Measurements from ENCODE around the gene PTGFRN. TPM values are rescaled to one million over a fixed set of nuclear protein-coding genes. Genes with fewer than 3 reads are reported as not detected.

Gene PTGFRN
- polyA plus RNA-seq, 1 donor from 2014 or later = 20.1 TPM

DNA sequence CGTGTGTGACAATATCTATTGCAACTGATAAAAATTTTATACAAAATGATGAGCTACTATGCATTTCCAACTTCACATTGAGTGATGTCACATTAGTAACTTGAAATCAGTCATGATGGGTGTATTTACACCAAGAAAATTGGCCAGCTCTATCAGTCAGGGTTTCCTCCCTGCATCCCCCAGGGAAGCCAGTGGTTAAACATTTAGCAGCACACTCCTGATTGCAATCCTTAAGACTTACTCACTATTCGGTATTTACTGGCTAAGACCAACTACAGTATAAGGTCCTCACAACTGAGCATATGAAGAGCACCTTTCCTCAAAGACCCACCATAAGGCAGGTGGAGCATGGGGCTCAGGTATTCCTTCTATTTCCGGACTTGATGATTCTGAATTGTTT, 41.3 kb upstream of the PTGFRN start:
- Histone ChIP-seq H3K4me3 (ENCODE audit: low read length) (no peak overlapping the region), H4K20me1 (ENCODE audit: insufficient read depth) (no peaks in the 10 kb centered on the region), H3F3A (ENCODE audit: insufficient read depth, low read length, poor library complexity, severe bottlenecking) (no peaks in the 10 kb centered on the region), H3K9me2 (ENCODE audit: insufficient read depth, low read length) (no peaks in the 10 kb centered on the region), H3K9ac (ENCODE audit: low read length) (no peak overlapping the region), H3K79me2 (replicated peaks; ENCODE audit: insufficient read depth, low read length) (no peaks in the 10 kb centered on the region), H3K9me3 (ENCODE audit: low read length) (no peaks in the 10 kb centered on the region), H3K27ac (ENCODE audit: low read length) (no peak overlapping the region), H3K4me2 (ENCODE audit: low read length) (no peak overlapping the region), H3K27me3 (ENCODE audit: insufficient read depth, low read depth, low read length) (no peaks in the 10 kb centered on the region), H2AFZ (ENCODE audit: low read depth, low read length) (no peak overlapping the region), H3K36me3 (ENCODE audit: insufficient read depth, low read length) (no peaks in the 10 kb centered on the region)
- no peak for TF ChIP-seq POLR2AphosphoS5 (IDR thresholded peaks at IDR 0.05)

DNA sequence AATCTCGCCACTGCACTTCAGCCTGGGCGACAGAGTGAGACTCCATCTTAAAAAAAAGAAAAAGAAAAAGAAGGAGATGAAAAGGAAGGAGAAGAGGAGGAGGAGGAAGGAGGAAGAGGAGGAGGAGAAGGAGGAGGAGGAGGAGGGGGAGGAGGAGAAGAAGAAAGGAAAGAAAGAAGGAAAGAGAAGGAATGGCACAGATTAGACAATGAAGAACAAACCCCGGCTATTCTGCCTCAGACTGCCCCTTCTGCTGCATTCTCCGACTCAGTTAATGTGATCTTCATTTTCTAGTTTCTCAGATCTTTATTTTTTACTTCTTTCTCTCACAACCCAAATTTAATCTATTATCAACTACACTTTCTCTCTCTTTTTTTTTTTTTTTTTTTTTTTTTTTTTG, 40.1 kb upstream of the PTGFRN start:
- Histone ChIP-seq H3K79me2 (replicated peaks; ENCODE audit: insufficient read depth, low read length) (no peaks in the 10 kb centered on the region), H3K27ac (ENCODE audit: low read length) (no peak overlapping the region), H3K9me2 (ENCODE audit: insufficient read depth, low read length) (no peaks in the 10 kb centered on the region), H3K4me3 (ENCODE audit: low read length) (no peak overlapping the region), H3K36me3 (ENCODE audit: insufficient read depth, low read length) (no peaks in the 10 kb centered on the region), H3K9ac (ENCODE audit: low read length) (no peak overlapping the region), H2AFZ (ENCODE audit: low read depth, low read length) (no peak overlapping the region), H4K20me1 (ENCODE audit: insufficient read depth) (no peaks in the 10 kb centered on the region), H3K4me2 (ENCODE audit: low read length) (no peak overlapping the region), H3K9me3 (ENCODE audit: low read length) (no peaks in the 10 kb centered on the region), H3K27me3 (ENCODE audit: insufficient read depth, low read depth, low read length) (no peaks in the 10 kb centered on the region), H3F3A (ENCODE audit: insufficient read depth, low read length, poor library complexity, severe bottlenecking) (no peaks in the 10 kb centered on the region)
- no peak for TF ChIP-seq POLR2AphosphoS5 (IDR thresholded peaks at IDR 0.05)

DNA sequence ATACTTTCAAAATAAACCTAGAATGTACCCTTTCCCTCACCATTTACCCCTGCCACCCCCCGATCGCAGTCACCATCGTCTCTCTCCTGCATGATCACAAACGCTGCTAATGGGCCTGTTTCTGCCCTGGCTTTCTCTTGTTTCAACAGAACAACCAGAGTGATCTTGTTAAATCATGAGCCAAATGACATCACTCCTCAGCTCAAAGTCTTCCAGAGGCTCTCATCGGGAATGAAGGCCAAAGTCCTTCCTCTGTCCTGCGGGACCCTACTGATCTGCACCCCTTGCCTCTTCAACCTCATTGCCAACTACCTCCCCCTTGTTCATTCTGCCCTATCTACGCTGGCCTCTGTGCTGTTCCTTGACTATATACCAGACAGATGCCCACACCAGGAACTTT, 39.4 kb upstream of the PTGFRN start:
- TF ChIP-seq, protein P1, sequence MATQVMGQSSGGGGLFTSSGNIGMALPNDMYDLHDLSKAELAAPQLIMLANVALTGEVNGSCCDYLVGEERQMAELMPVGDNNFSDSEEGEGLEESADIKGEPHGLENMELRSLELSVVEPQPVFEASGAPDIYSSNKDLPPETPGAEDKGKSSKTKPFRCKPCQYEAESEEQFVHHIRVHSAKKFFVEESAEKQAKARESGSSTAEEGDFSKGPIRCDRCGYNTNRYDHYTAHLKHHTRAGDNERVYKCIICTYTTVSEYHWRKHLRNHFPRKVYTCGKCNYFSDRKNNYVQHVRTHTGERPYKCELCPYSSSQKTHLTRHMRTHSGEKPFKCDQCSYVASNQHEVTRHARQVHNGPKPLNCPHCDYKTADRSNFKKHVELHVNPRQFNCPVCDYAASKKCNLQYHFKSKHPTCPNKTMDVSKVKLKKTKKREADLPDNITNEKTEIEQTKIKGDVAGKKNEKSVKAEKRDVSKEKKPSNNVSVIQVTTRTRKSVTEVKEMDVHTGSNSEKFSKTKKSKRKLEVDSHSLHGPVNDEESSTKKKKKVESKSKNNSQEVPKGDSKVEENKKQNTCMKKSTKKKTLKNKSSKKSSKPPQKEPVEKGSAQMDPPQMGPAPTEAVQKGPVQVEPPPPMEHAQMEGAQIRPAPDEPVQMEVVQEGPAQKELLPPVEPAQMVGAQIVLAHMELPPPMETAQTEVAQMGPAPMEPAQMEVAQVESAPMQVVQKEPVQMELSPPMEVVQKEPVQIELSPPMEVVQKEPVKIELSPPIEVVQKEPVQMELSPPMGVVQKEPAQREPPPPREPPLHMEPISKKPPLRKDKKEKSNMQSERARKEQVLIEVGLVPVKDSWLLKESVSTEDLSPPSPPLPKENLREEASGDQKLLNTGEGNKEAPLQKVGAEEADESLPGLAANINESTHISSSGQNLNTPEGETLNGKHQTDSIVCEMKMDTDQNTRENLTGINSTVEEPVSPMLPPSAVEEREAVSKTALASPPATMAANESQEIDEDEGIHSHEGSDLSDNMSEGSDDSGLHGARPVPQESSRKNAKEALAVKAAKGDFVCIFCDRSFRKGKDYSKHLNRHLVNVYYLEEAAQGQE (IDR thresholded peaks at IDR 0.05; ENCODE audit: borderline replicate concordance) = no peak
- TF ChIP-seq POLR2AphosphoS5 (IDR thresholded peaks at IDR 0.05) = no peak
- no peak for TF ChIP-seq RAD21 (conservative IDR thresholded peaks at IDR 0.05)
- no peak for TF ChIP-seq EZH2 (IDR thresholded peaks at IDR 0.05; ENCODE audit: borderline replicate concordance, insufficient read depth, low read length, poor library complexity, severe bottlenecking)
- TF ChIP-seq, protein P2, sequence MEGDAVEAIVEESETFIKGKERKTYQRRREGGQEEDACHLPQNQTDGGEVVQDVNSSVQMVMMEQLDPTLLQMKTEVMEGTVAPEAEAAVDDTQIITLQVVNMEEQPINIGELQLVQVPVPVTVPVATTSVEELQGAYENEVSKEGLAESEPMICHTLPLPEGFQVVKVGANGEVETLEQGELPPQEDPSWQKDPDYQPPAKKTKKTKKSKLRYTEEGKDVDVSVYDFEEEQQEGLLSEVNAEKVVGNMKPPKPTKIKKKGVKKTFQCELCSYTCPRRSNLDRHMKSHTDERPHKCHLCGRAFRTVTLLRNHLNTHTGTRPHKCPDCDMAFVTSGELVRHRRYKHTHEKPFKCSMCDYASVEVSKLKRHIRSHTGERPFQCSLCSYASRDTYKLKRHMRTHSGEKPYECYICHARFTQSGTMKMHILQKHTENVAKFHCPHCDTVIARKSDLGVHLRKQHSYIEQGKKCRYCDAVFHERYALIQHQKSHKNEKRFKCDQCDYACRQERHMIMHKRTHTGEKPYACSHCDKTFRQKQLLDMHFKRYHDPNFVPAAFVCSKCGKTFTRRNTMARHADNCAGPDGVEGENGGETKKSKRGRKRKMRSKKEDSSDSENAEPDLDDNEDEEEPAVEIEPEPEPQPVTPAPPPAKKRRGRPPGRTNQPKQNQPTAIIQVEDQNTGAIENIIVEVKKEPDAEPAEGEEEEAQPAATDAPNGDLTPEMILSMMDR (IDR thresholded peaks at IDR 0.05; ENCODE audit: poor library complexity, severe bottlenecking) = no peak
- no peak for TF ChIP-seq TAF1 (IDR thresholded peaks at IDR 0.05; ENCODE audit: low read depth)
- no peak for TF ChIP-seq MXI1 (conservative IDR thresholded peaks at IDR 0.05; ENCODE audit: poor library complexity, severe bottlenecking)
- TF ChIP-seq SMC3 (conservative IDR thresholded peaks at IDR 0.05; ENCODE audit: poor library complexity) = no peak
- TF ChIP-seq EP300 (conservative IDR thresholded peaks at IDR 0.05; ENCODE audit: poor library complexity, severe bottlenecking) = no peak
- Histone ChIP-seq H3K36me3 (ENCODE audit: insufficient read depth, low read length) (no peaks in the 10 kb centered on the region), H3K9ac (ENCODE audit: low read length) (no peak overlapping the region), H3K4me2 (ENCODE audit: low read length) (no peak overlapping the region), H3K27me3 (ENCODE audit: insufficient read depth, low read depth, low read length) (no peaks in the 10 kb centered on the region), H3K9me2 (ENCODE audit: insufficient read depth, low read length) (no peaks in the 10 kb centered on the region), H4K20me1 (ENCODE audit: insufficient read depth) (no peaks in the 10 kb centered on the region), H3K79me2 (replicated peaks; ENCODE audit: insufficient read depth, low read length) (no peaks in the 10 kb centered on the region), H3K27ac (ENCODE audit: low read length) (no peak overlapping the region), H3K4me3 (ENCODE audit: low read length) (no peak overlapping the region), H3K9me3 (ENCODE audit: low read length) (no peaks in the 10 kb centered on the region), H3F3A (ENCODE audit: insufficient read depth, low read length, poor library complexity, severe bottlenecking) (no peaks in the 10 kb centered on the region), H2AFZ (ENCODE audit: low read depth, low read length) (no peak overlapping the region)
